ENCODE results near the gene FERMT2. TPM values are rescaled to one million over a fixed set of nuclear protein-coding genes. Genes with fewer than 3 reads are reported as not detected.

FERMT2 gene, protein sequence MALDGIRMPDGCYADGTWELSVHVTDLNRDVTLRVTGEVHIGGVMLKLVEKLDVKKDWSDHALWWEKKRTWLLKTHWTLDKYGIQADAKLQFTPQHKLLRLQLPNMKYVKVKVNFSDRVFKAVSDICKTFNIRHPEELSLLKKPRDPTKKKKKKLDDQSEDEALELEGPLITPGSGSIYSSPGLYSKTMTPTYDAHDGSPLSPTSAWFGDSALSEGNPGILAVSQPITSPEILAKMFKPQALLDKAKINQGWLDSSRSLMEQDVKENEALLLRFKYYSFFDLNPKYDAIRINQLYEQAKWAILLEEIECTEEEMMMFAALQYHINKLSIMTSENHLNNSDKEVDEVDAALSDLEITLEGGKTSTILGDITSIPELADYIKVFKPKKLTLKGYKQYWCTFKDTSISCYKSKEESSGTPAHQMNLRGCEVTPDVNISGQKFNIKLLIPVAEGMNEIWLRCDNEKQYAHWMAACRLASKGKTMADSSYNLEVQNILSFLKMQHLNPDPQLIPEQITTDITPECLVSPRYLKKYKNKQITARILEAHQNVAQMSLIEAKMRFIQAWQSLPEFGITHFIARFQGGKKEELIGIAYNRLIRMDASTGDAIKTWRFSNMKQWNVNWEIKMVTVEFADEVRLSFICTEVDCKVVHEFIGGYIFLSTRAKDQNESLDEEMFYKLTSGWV
- polyA plus RNA-seq (2013, experiment 1 of 2; ENCODE audit: insufficient read length) = 375 TPM
- 529 TPM for polyA plus RNA-seq (2013, experiment 2 of 2; ENCODE audit: insufficient read length)

GRCh38 chr14:52950898-52951680, at the start of gene FERMT2:
Gene FERMT2 (minus strand): TSS chr14:52951050. CDS start chr14:52950568, 482 bp downstream.
- peak; percentile 93 for DNase-seq

DNA sequence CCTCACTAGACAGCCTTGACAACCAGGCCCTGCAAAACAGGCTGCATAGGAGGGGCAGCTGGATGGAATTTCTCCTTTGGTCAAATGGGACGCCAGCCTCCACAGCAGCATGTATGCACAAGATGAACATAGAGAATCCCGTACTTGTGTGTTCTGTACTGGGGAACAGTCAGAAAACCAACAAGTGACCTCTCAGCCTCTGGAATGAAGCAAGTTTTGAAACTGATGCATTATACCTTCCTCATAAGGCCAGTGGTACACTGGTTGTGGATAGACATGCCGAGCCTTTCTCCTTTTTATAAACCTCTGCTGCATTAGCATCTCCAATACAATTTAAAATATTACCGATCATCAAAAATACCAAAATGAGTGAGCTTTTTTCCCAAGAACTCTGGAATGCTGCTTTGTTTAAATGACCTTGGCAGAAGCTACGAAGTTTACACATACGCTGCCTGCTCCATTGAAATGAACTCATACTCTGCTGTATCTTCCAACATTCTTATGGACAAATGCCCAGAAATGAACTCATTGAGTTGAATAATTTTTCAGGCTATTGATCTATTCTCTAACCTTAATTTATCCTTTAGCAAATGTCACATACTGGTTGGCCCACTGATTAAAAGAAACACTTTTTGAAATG, 47.6 kb upstream of the FERMT2 start:
- peak; percentile 71 for DNase-seq

GRCh38 chr14:52996493-52996892, 45.6 kb upstream of the FERMT2 start:
- DNase-seq = no peak

GRCh38 chr14:52995998-52996397, 45.1 kb upstream of the FERMT2 start:
- DNase-seq = no peak

- DNase-seq = no peak
Measured at GRCh38 chr14:52992236-52992870, 41.5 kb upstream of the FERMT2 start.

GRCh38 chr14:52988139-52988538, 37.3 kb upstream of the FERMT2 start:
- DNase-seq = no peak

DNA sequence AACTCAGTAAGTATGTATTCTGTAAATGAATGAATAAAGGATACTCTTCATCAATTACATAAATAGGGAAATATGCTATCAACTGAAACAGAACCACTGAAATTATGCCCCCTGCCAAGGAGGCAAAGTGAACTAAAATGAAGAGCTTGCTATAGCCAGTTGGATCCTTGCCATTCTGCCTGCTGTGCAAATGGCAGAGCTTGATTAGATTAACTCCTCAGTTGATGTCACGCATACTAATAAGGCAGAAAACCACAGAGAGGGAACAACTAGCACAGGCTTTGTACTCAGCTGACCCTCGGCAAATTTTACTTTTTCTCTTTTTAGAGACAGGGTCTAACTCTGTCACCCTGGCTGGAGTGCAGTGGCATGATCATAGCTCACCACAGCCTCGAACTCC, 36.7 kb upstream of the FERMT2 start:
- no peak for DNase-seq

DNA sequence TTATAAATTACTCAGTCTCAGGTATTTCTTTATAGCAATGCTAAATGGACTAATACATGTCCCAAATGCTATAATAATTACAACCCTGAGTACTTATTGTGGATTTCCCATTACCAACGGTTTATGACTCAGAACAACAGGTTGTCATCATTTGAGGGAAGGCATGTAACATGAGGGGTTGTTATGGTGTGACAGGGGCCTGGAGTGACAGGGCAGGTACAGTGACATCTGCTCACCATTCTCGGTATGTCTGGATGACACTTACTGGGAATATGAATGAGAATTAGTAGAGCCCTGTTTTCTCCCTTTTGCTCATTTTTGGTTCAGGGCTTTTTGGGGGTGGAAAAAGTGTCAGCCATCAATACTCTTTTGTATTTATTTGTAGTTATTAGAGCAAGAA, 36.2 kb upstream of the FERMT2 start:
- DNase-seq = no peak

GRCh38 chr14:52977798-52978197, 26.9 kb upstream of the FERMT2 start:
- no peak for DNase-seq

GRCh38 chr14:52974406-52974805, 23.6 kb upstream of the FERMT2 start:
- DNase-seq = peak; percentile 21

DNA sequence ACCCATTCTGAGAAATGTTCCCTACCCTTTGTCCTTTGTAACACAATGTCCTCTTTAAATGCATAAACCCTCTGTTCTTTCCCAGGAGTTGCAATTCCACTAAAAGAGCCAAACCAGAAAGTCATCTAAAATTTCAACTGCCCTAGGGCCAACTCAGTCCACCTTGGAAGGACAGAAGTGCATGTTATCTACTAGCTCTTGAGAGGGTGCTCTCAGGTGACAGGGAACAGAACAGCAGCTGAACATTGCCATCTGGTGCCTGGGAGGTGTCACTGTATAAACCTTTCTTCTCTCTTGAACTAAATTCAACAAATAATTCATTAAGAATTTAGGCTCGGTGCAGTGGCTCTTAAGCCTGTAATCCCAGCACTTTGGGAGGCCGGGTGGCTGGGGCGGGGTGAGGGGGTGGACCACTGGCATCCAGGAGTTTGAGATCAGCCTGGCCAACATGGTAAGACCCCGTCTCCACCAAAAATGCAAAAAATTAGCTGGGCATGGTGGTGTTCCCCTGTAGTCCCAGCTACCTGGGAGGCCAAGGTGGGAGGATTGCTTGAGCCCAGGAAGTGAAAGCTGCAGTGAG, 10.3 kb upstream of the FERMT2 start:
- DNase-seq = peak; percentile 62

- no peak for DNase-seq
Measured at GRCh38 chr14:52960627-52961026, 9.8 kb upstream of the FERMT2 start.

- DNase-seq = peak; percentile 86
Measured at GRCh38 chr14:52954346-52955214, 3.7 kb upstream of the FERMT2 start.

DNA sequence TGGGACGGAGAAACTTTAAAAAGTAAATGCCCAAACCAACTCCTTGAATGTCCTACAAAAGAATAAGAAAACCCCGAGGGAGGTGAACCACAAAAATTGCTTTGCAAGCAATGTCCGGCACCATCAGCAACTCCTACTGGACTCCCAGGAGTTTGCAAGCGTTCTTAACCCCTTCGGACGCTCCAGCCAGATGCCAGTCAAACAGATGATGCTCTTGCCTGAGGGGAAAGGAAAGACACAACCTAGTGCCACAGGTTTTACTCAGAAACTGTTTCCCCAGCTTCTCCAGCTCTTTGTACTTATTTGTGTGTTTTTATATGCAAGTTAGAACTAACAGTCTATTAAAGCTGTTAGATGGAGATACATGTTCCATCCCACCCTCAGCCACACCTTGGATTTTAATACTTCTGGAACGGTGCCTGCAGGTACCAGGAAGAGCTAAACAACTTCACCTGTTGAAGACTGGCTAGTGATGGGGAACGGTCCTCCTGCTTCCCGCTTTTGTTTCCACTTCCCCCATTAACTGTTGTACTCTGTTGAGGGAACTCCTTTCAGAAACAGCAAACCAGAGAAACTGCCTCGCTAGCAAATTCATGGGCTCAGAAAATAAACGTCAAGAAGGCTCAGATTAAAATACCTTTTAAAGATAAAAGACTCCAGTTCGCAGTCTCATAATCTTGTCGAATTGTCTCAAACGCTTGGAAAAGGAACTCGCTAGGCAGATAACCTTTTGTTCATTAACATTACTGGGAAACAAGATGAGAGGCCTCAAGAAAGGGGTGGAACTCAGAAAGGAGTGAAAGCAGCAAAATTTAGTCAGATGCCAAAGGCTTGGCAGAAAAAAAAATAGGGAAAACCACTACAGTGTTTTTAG, 1.1 kb upstream of the FERMT2 start:
- peak; percentile 83 for DNase-seq

DNA sequence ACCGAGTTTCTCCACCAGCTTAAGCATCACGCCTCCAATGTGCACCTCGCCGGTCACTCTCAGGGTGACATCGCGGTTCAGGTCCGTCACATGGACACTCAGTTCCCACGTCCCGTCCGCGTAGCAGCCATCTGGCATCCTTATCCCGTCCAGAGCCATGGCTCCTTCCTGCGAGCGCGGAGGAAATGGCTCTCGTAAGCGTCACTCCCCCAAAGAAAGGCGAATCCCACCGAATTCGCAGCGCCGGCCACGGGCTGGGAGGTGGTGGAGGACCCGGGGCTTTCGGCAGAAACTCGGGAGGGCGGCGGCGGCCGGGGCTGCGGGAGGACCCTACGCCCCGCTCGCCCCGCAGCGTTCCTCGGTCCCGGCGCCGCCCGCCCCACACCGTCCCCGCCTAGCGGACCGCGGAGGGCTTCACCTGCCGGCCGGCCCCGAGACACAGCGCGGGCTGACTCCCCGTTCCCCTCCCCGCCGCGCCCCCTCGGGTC, 396 bp downstream of the FERMT2 start:
- DNase-seq = peak; percentile 48

- peak; percentile 55 for DNase-seq
Measured at GRCh38 chr14:52949711-52950409, 990 bp downstream of the FERMT2 start.

DNA sequence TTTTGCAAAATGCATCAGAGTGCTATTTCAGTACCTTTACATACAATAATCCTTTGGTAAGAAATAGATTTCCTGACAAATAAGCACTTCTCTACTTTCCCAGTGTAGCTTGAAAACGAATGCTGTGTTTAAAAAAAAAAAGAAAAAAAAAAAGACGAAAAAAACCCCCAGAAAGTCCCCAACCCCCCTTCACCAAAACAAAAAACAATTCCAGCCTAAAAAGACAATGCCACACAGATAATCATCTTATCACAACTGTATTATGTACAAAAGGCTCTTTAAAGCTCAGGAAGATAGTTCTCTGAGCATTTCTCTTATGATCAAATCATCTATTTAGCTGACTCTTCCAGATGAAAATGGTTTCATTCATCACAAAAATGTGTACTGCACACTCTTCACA, 1.6 kb downstream of the FERMT2 start:
- DNase-seq = no peak

- no peak for DNase-seq
Measured at GRCh38 chr14:52948836-52949235, 2.0 kb downstream of the FERMT2 start.

- no peak for DNase-seq
Measured at GRCh38 chr14:52948039-52948438, 2.8 kb downstream of the FERMT2 start.
